OCI-M2 (cell line): ENCODE measurements around the gene GRIA1.

Source experiments
- DNase-seq: peaks from one replicate; lab custom pipeline; 2025; ENCODE audit not compliant: unreplicated experiment; lab: John Stamatoyannopoulos, UW

The GRIA1 gene

GRCh38 chr5:153601377-153601776 is 110.9 kb downstream of the GRIA1 start:
- no peak for DNase-seq

DNA sequence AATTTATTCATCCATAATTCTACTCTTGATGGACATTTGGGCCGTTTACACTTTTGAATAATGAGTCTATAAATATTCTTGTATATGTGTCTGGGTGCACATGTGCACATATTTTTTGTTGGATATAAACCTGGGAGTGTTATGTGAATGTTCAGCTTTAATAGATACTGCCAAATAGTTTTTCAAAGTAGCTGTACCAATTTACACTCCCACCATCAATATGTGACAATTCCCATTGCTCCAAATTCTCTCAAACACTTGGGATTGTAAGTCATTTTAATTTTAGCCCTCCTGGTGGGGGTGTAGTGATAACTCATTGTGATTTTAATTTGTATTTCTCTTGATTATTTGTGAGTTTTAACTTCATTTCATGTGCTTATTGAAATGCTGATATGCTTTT is 114.9 kb downstream of the GRIA1 start:
- DNase-seq, result no peak

- no peak for DNase-seq
These were observed 119.5 kb downstream of the GRIA1 start for GRCh38 chr5:153610009-153610408.

GRCh38 chr5:153610811-153611210 is 120.3 kb downstream of the GRIA1 start:
- no peak for DNase-seq

GRCh38 chr5:153613144-153613543 is 122.7 kb downstream of the GRIA1 start:
- no peak for DNase-seq

- DNase-seq, result no peak
These were observed 123.2 kb downstream of the GRIA1 start for GRCh38 chr5:153613672-153614071.

GRCh38 chr5:153617190-153617589 is 126.7 kb downstream of the GRIA1 start:
- DNase-seq, result no peak

- no peak for DNase-seq
These were observed 127.8 kb downstream of the GRIA1 start for GRCh38 chr5:153618307-153618706.

DNA sequence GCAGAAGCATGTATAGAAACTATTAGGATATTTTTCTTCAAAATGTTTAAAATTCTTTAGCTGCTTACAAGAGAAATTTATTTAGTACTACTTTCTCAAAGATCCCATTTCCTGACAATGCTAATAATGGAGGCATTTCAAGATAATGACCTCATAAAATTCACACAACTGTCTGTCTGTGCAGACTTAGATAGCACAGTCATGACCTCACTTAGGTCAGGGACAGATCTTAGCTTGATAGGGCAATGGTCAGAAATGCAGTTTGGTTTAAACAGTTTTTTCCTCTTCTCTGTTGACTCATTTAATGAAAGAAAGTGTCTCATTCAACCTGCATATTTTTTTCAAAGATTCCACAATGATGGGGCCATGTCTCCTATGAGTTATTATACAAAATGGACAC is 128.4 kb downstream of the GRIA1 start:
- DNase-seq, result no peak

DNA sequence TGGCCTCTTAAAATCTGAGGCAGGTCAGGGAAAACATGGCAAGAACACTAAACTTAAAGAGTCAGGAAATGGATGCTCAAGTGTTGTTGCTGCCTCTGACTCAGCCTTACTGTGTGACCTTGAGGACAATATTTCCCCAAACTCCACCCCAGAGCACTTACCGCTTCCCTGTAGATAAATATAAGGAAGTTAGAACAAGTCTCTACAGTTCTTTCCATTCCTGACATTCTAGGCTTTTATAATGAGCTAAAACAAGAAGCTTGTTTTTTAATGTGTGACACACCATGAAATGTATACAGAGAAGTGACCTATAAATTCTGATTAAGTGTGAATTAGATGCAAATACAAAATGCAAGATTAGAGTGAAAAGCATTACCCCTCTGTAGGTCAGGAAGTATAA is 129.3 kb downstream of the GRIA1 start:
- no peak for DNase-seq

GRCh38 chr5:153623124-153623523 is 132.7 kb downstream of the GRIA1 start:
- DNase-seq, result no peak

DNA sequence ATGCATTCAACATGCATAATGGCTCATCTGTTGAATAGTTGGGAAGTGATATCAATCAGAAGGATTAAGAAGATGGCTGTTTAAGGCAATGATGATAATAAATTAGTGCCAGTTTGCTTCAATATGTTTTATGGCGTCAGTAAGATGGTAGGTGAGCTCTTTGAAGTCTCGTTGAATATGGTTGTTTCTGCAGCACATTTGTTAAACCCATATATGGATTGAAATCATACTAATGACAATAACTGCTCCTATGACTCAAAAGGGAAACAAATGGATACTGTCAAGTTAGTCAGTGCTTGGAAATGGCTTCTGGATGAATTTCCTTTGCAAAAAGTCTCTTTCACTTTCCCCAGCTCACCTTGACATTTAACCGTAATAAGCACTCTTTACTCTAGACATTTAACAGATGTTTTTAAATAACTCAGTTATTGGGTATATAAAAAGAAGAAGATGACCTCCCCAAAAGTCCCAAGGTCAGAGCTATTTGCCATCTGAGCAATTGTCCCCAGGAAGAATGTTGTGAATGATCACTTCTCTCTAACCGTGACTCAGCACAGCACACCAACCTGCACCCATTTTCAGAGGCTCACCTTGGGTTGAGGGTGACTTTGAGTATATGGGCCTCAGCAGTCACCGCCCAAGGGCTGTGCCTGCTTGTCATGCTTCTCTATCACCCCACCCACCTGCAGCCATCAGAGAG is 133.4 kb downstream of the GRIA1 start:
- DNase-seq, result no peak

GRCh38 chr5:153624451-153624765 is 133.9 kb downstream of the GRIA1 start:
- DNase-seq, result no peak

GRCh38 chr5:153625826-153626354 is 135.4 kb downstream of the GRIA1 start:
- no peak for DNase-seq

DNA sequence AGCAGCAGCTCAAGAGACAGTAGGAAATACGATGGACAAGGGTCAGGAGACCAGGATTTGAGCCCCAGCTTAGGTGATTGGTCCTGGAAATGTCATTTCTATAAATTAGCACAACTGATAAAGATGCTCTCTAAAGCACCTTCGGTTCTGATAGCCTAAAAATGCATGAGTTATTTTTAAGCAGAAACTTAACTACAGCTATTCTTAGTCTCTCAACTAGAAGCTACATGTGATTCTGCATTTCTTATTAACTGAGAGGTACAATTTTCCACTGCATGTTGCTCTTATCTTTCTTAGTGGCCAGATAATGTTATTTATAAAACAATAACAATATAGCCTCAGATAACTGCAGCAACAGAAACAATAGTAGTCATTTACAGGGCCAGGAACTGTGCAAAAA is 136.4 kb downstream of the GRIA1 start:
- no peak for DNase-seq

DNA sequence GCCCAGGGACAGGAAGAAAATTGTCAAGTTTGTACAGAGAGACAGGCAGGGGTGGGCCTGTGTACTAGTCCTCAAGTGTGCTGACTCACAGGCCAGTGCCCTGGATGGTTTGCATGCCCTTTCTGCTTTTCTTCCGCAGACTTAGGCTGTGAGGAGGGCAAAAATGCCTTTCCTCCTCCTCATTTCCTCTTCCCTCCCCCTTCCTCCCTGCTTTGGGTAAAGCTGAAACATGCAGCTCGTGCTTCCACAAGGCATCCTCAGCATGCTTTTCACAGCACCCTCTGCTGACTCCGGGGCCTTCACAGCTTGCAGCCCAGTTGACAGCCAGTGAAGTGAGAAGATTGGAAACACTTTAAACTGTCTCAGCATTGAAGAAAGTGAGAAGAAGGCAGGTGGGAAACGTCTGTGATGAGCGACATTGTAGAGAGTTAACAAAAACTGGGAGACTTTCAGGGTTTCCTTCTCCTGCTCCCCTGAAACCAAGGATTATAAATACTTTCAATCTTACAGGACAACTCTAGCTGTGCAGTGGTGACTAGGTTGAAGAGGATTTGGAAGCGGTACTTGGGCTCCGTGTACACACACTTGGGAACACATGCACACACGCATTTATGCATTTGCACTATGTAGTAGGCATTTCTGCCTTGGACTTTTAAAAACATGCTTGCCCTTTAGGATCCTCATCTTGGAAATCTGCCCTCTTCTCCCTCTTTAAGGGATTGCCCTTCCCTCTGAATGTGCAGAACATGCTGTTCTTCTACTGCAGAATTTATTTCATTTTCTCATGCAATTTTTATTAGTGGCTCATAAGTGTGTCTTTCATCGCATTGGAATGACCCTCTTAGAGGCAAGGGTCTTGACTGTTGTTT is 138.8 kb downstream of the GRIA1 start:
- no peak for DNase-seq

- no peak for DNase-seq
These were observed 140.1 kb downstream of the GRIA1 start for GRCh38 chr5:153630546-153630945.

DNA sequence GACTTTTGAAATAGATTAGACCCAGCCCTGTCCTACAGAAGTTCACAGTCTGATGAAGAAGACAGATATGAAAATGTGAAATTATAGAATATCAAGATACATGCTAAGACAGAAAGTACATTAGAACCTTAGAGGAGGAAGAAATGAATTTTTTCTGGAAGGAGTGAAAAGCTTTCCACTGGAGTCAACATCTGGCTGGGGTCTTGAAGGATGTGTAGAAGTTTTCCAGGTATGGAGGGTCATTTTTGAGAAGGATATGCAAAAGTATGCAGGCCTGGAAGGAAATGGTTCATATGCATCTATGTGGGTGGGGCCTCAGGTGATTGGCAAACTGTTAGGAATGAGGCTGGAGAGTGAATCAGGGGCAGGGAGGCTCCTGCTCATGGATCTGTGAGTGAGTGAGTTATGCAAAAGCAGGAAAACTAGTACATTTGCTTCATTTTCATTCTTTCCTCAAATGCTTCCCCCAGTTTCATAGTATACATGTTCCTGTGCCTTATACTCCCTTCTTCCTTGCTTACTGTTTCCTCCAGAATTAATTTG is 142.3 kb downstream of the GRIA1 start:
- DNase-seq, result no peak

DNA sequence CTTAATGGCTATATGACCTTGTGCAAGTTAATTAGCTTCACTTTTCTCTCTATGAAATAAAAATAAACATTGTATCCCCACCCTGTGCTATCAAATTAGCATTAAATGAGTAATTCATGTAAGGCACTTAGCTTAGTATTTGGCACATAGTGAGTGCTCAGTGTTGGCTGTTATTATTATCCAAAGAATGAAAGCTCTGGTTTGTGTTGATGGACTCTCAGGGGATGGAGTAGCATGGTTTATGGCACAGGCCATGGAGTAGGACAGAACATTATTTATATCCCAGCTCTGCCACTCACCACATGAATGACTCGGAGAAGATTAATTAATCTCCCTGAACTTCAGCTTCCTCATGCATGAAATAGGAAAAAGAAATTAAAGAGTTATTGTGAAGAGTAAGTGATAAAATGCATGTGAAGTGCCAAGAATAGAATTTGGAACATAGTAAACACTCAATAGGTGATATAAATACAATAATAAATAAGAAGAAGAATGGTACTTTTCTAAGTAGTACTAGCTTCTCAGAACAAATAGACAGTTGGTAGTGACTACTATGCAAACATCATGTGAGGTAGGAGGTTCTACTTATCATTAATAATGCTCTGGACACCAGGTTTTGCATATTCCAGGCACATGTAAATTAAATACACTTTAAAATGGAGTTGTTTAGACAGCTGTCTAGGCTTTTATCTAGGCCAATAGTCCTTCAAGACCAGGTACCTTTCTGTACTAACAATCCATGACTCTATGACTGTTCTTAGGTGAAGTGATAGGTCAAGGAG is 146.4 kb downstream of the GRIA1 start:
- no peak for DNase-seq

- no peak for DNase-seq
These were observed 149.8 kb downstream of the GRIA1 start for GRCh38 chr5:153640293-153640692.

- DNase-seq, result no peak
These were observed 150.8 kb downstream of the GRIA1 start for GRCh38 chr5:153641183-153641688.
